ENCODE results near the gene CXorf58. TPM values are rescaled to one million over a fixed set of nuclear protein-coding genes. Genes with fewer than 3 reads are reported as not detected.

The CXorf58 gene
- total and polyA plus RNA-seq, 2 of the 4 experiments (the other 2 are of a cell fraction), result not detected

DNA sequence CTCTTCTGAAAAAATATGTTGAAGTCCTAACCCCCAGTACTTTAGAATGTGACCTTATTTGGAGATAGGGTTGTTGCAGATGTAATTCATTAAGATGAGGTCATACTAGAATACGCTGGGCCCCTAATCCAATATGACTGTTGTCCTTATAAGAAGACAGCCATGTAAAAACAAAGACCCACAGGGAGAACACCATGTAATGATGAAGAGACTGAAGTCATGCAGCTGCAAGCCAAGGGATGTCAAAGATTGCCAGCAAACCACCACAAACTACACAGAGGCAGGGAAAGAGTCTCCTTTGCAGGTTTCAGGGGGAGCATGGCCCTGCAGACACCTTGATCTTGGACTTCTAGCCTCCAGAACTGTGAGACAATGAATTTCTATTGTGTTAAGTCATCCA lies 37.4 kb downstream of the CXorf58 start:
- no TSS peak for BruUV-seq (replicated peaks)
- CTCF ChIA-PET, result no interaction called here
- TF ChIP-seq BHLHE40 (IDR thresholded peaks at IDR 0.05; ENCODE audit: low read depth, low read length), result no peak

More for the DNA sequence above, 37.4 kb downstream of the CXorf58 start:
- POLR2A ChIA-PET (ENCODE audit: unreplicated experiment), result no interaction called here
- Histone ChIP-seq H3K79me1 (ENCODE audit: low read depth in 1 of 2, low read length in 2 of 2) (no peaks in the 10 kb centered on the region), H2AK5ac (ENCODE audit: low read depth, low read length) (no peak overlapping the region), H2AK9ac (replicated peaks; ENCODE audit: low read depth, low read length, poor library complexity) (no peak overlapping the region), H4K8ac (ENCODE audit: low read depth in 2 of 2, low read length in 2 of 2) (no peak overlapping the region), H3K36me3 (ENCODE audit: control insufficient read depth, insufficient read depth, low read length) (no peaks in the 10 kb centered on the region), H3K4me3 (ENCODE audit: insufficient read depth, low read depth, low read length) (no peak overlapping the region), H3K18ac (ENCODE audit: low read depth, low read length) (no peak overlapping the region), H2BK15ac (ENCODE audit: low read depth, low read length) (no peak overlapping the region), H3K27ac (ENCODE audit: insufficient read depth, low read length) (no peak overlapping the region), H2BK5ac (ENCODE audit: low read depth, low read length, poor library complexity, severe bottlenecking) (no peak overlapping the region), H3K56ac (ENCODE audit: extremely low read depth, insufficient read depth, low read length) (no peak overlapping the region), H4K91ac (ENCODE audit: insufficient read depth, low read depth, low read length) (no peak overlapping the region), H3K9ac (ENCODE audit: low read depth, low read length) (no peak overlapping the region), H3K4ac (ENCODE audit: low read depth, low read length) (no peak overlapping the region), H3K4me2 (ENCODE audit: low read depth, low read length) (no peak overlapping the region), H3K27me3 (ENCODE audit: control insufficient read depth, insufficient read depth, low read length) (peaks cover 11% of the 10 kb centered on the region), H3K14ac (replicated peaks; ENCODE audit: low read depth, low read length) (no peak overlapping the region), H3K4me1 (ENCODE audit: control insufficient read depth, insufficient read depth, low read length) (no peaks in the 10 kb centered on the region), H2BK120ac (ENCODE audit: low read depth, low read length) (no peak overlapping the region), H2AFZ (replicated peaks; ENCODE audit: low read length, poor library complexity) (no peak overlapping the region), H2BK20ac (ENCODE audit: low read depth, low read length) (no peak overlapping the region), H3K23ac (ENCODE audit: low read depth, low read length) (no peak overlapping the region), H3K9me3 (ENCODE audit: control insufficient read depth, insufficient read depth, low read length) (no peaks in the 10 kb centered on the region), H4K5ac (ENCODE audit: low read depth, low read length) (no peak overlapping the region), H4K20me1 (ENCODE audit: insufficient read depth, low read length) (no peaks in the 10 kb centered on the region), H3K9me1 (ENCODE audit: insufficient read depth, low read length) (no peaks in the 10 kb centered on the region)
- DNase-seq (no peak), ATAC-seq (ENCODE audit: low read depth) (no peak)
- intact Hi-C loops (cut with micrococcal nuclease) (no loop called here), dilution Hi-C loops (cut with HindIII; ENCODE audit: low sequenced_read_pairs, unreplicated experiment) (no loop called here), in situ Hi-C loops (cut with MboI; ENCODE audit: low sequenced_read_pairs) (no loop called here)
- no CpG with 5 or more reads among the region's 1 CpG for WGBS, 2 experiments (ENCODE audit: extremely low coverage in 2 of 2, insufficient read length in 1 of 2)

Measured in IMR-90 (cell line).